Mesenteric fat pad (tissue), 1 donor: ENCODE results near the gene CHD3. TPM values are rescaled to one million over a fixed set of nuclear protein-coding genes. Genes with fewer than 3 reads are reported as not detected.
A peak's percentile ranks its signal among the peaks of the same experiment; 100 is the strongest.

Source experiments
- DNase-seq: peaks from one replicate; pipeline ENCODE4 v3.0.0-alpha.2; 2020; ENCODE audit warnings: low spot score
- total RNA-seq: library from RNA; stranded (reverse); fragmentation: NEBNext Ultra II Directional; extraction: Animal tissue kit (Norgen Biotek cat#: 25700); gene quantifications from one replicate; pipeline ENCODE4 v1.2.1, GENCODE V29; 2021
- donor health status: DM: yes; HTN: yes; CAD: no.

The CHD3 gene
- total RNA-seq, 1 donor from 2014 or later: 40.9 TPM

- DNase-seq: no peak
Measured at GRCh38 chr17:7864995-7865650, 23.5 kb upstream of the CHD3 start.

- DNase-seq: no peak
Measured at GRCh38 chr17:7867881-7868329, 20.7 kb upstream of the CHD3 start.

- no peak for DNase-seq
Measured at GRCh38 chr17:7873051-7873450, 15.5 kb upstream of the CHD3 start.

- no peak for DNase-seq
Measured at GRCh38 chr17:7875804-7876370, 12.7 kb upstream of the CHD3 start.

GRCh38 chr17:7878234-7878633 lies 10.4 kb upstream of the CHD3 start:
- DNase-seq: no peak

GRCh38 chr17:7880076-7880868 lies 8.3 kb upstream of the CHD3 start:
- no peak for DNase-seq

GRCh38 chr17:7881276-7882054 lies 7.1 kb upstream of the CHD3 start:
- no peak for DNase-seq

GRCh38 chr17:7882068-7882467 lies 6.5 kb upstream of the CHD3 start:
- DNase-seq: no peak

GRCh38 chr17:7882629-7883028 lies 6.0 kb upstream of the CHD3 start:
- DNase-seq: no peak

GRCh38 chr17:7883781-7884386 lies 4.7 kb upstream of the CHD3 start:
- DNase-seq: no peak

- DNase-seq: no peak
Measured at GRCh38 chr17:7884581-7885366, 3.8 kb upstream of the CHD3 start.

- no peak for DNase-seq
Measured at GRCh38 chr17:7885367-7886226, 3.0 kb upstream of the CHD3 start.

- DNase-seq: no peak
Measured at GRCh38 chr17:7886227-7887037, 2.2 kb upstream of the CHD3 start.

- DNase-seq: no peak
Measured at GRCh38 chr17:7887038-7887481, 1.5 kb upstream of the CHD3 start.

GRCh38 chr17:7887482-7888183 lies 956 bp upstream of the CHD3 start:
- DNase-seq: peak; percentile 94

GRCh38 chr17:7889166-7889955 lies 772 bp downstream of the CHD3 start:
- DNase-seq: peak; percentile 98
